OCI-LY3 (cell line): ENCODE data around the gene PCMTD2.

Source experiments
- H2AFZ ChIP-seq: fragments of 200-600, 300-600 bp; shearing (Covaris generic); 2 replicates; pipeline ENCODE4 v1.6.0; 2014; ENCODE audit warnings: antibody characterized with exemption, low read depth, low read length
- H3K27ac ChIP-seq: fragments of 200-600, 300-600 bp; sonication (generic); 2 replicates; pipeline ENCODE4 v1.5.1; 2014; ENCODE audit warnings: mild to moderate bottlenecking, low read length, moderate library complexity, mixed read lengths
- H3K27me3 ChIP-seq: fragments of 200-600, 300-600 bp; sonication (generic); 2 replicates; pipeline ENCODE4 v1.6.1; 2014; ENCODE audit warnings: low read depth, low read length, mixed read lengths
- H3K36me3 ChIP-seq: fragments of 200-600, 300-600 bp; sonication (generic); replicated peaks from 2 replicates; pipeline ENCODE3; 2014; ENCODE audit warnings: low read depth, low read length, mixed read lengths
- H3K4me1 ChIP-seq: fragments of 300-600, 200-600 bp; sonication (generic); 2 replicates; pipeline ENCODE4 v1.6.1; 2014; ENCODE audit warnings: low read length, mixed read lengths
- H3K4me2 ChIP-seq: fragments of 200-600, 300-600 bp; sonication (generic); 2 replicates; pipeline ENCODE4 v1.6.1; 2014; ENCODE audit warnings: low read length, mixed read lengths
- H3K4me3 ChIP-seq: fragments of 300-600, 200-600 bp; sonication (generic); 2 replicates; pipeline ENCODE4 v1.5.1; 2014; ENCODE audit warnings: antibody characterized with exemption, mild to moderate bottlenecking, low read length, moderate library complexity
- H3K79me2 ChIP-seq: fragments of 300-600, 200-600 bp; shearing (Covaris generic); 2 replicates; pipeline ENCODE4 v1.6.1; 2014; ENCODE audit warnings: mild to moderate bottlenecking, low read length, mixed read lengths
- H3K9ac ChIP-seq: fragments of 300-600, 200-600 bp; shearing (Covaris generic); 2 replicates; pipeline ENCODE4 v1.6.0; 2014; ENCODE audit warnings: mild to moderate bottlenecking, low read length, moderate library complexity
- H3K9me3 ChIP-seq: fragments of 200-600, 300-600 bp; shearing (Covaris generic); 2 replicates; pipeline ENCODE4 v1.6.1; 2014; ENCODE audit warnings: low read length, mixed read lengths; ENCODE audit not compliant: insufficient read depth
- H4K20me1 ChIP-seq: fragments of 200-600, 300-600 bp; sonication (generic); 2 replicates; pipeline ENCODE4 v1.6.1; 2016; ENCODE audit warnings: low read length, mixed read lengths; ENCODE audit not compliant: insufficient read depth
- EZH2phosphoT487 ChIP-seq: fragments of 200-600 bp; shearing (Covaris generic); IDR thresholded peaks from 2 replicates; pipeline ENCODE4 v1.6.1; 2018; ENCODE audit warnings: antibody characterized with exemption, mixed run types, low read depth
- TF ChIP-seq, protein P1 (sequence below): fragments of 200-600, 300-600 bp; sonication (generic); IDR thresholded peaks from 2 replicates; pipeline ENCODE4 v1.5.1; 2014; ENCODE audit warnings: antibody characterized with exemption, low read length, low read depth

Gene PCMTD2

DNA sequence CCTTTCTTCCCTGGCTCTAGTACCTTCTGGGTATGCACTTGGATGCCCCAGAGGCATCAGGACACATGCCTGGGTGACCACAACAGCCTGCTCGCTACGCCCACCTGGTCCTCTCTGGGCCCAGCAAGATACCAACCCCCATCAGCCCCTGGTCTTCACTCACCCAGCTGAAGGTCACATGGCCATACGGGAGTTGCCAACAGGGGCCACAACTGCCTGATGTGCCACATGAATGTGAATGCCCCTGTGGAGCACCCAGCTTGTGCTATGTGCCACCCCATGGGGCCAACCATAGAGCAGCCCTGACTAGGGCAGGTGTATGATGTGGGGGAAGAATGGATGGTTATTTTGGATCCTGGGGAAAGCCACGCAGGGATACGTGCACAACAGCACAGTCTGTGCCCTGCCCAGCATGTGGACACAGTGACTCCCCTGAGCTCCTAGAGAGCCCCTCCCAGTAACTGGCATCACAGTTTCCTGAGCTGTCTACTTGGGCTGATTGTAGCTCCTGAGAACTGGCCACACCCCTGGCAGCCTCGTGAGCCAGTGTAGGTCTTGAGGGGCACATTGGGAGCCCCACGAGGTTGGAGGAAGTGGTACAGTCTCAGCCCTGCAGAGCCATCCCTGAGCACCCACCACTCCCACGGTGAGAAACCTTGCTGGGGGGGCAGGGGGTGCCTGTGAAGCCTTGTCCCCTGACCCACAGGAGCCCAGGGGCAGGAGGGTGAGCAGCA lies 10.5 kb upstream of the PCMTD2 start:
- Histone ChIP-seq H3K79me2 (no peaks in the 10 kb centered on the region), H4K20me1 (no peaks in the 10 kb centered on the region), H2AFZ (no peak overlapping the region), H3K4me2 (no peak overlapping the region), H3K4me1 (peaks cover 18% of the 10 kb centered on the region), H3K9ac (no peak overlapping the region), H3K4me3 (no peak overlapping the region), H3K27ac (no peak overlapping the region), H3K36me3 (no peaks in the 10 kb centered on the region), H3K27me3 (peaks cover 26% of the 10 kb centered on the region), H3K9me3 (no peaks in the 10 kb centered on the region)
- TF ChIP-seq, protein P1, sequence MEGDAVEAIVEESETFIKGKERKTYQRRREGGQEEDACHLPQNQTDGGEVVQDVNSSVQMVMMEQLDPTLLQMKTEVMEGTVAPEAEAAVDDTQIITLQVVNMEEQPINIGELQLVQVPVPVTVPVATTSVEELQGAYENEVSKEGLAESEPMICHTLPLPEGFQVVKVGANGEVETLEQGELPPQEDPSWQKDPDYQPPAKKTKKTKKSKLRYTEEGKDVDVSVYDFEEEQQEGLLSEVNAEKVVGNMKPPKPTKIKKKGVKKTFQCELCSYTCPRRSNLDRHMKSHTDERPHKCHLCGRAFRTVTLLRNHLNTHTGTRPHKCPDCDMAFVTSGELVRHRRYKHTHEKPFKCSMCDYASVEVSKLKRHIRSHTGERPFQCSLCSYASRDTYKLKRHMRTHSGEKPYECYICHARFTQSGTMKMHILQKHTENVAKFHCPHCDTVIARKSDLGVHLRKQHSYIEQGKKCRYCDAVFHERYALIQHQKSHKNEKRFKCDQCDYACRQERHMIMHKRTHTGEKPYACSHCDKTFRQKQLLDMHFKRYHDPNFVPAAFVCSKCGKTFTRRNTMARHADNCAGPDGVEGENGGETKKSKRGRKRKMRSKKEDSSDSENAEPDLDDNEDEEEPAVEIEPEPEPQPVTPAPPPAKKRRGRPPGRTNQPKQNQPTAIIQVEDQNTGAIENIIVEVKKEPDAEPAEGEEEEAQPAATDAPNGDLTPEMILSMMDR, result no peak
- no peak for TF ChIP-seq EZH2phosphoT487

DNA sequence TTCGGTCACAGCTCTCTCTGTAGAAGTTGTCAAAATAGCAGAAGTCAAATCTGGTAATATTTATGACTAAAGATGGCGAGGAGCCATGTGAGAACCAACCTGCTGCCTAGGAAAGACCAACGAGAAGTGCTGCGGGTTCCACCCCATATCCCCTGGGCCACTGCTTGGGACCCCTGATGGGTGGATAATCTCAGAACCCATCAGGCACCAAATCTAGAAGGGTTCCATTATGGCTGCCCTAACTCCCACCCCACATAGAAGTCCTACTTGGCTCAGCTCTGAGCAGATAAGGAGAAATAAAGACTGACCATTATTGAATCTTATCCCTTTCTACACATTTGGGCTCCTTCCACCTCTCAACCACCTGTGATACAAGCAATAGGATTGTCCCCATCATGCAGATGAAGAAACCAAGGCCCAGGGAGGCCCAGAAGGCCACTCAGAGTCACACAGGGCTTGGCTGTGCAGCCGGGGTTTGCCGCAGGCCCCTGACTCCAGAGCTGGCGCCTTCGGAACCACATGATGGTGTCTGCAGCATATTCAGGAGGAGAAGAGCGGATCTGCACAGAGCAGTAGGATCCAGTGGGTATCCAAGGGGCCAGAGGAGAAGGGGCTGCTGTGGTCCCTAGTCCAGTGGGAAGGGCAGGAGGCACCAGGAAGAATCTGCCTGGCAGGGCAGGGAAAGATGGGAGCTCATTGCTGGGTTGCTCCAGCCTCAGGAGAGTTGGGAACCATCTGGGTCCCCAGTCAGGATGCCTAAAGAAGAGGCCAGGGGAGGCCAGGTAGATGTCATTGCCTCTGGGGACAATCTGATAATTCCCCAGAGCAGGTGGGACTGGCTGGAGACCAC lies 9.6 kb upstream of the PCMTD2 start:
- Histone ChIP-seq H4K20me1 (no peaks in the 10 kb centered on the region), H3K36me3 (no peaks in the 10 kb centered on the region), H3K79me2 (no peaks in the 10 kb centered on the region), H3K27ac (no peak overlapping the region), H3K9ac (no peak overlapping the region), H3K4me3 (no peak overlapping the region), H3K9me3 (no peaks in the 10 kb centered on the region), H3K27me3 (peaks cover 35% of the 10 kb centered on the region), H2AFZ (no peak overlapping the region), H3K4me1 (peaks cover 15% of the 10 kb centered on the region), H3K4me2 (no peak overlapping the region)
- no peak for TF ChIP-seq EZH2phosphoT487
- TF ChIP-seq, protein P1, result no peak

DNA sequence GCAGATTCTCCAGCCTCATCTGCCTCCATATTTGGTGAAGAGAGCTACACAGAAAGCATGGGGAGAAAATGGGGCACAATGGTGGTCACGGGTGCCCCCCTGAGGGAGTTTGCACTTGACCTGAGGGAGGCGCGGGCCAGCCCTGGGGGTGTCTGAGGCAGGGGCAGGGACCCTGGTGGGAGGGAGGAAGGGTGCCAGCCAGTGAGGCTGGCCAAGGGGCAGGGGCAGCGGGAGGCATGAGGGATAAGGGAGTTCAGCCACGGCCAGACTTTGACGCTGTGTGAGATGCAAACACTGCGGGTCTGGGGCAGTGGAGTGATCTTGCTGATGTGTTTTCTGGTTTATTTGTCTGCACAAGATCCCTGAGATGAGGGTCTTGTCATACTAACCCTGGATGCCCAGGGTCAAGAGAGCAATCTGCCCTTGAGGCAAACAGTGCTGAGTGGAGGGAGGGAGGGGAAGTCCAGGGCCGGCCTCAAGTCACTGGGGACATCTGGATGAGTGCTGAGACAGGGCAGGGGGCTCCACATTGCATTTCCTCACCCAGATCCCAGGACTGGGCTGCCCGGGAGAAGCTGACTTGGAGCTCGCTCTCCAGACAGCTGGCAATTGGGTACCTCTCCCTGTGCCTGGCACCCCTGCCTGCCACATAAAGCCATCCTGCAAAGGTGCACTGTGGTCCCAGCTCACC lies 8.8 kb upstream of the PCMTD2 start:
- Histone ChIP-seq H3K36me3 (no peaks in the 10 kb centered on the region), H3K9me3 (no peaks in the 10 kb centered on the region), H3K9ac (no peak overlapping the region), H3K79me2 (no peaks in the 10 kb centered on the region), H3K27ac (no peak overlapping the region), H4K20me1 (no peaks in the 10 kb centered on the region), H3K4me3 (no peak overlapping the region), H3K4me1 (peaks cover 12% of the 10 kb centered on the region), H2AFZ (no peak overlapping the region), H3K27me3 (peaks cover 38% of the 10 kb centered on the region), H3K4me2 (no peak overlapping the region)
- TF ChIP-seq EZH2phosphoT487, result no peak
- TF ChIP-seq, protein P1, result no peak

DNA sequence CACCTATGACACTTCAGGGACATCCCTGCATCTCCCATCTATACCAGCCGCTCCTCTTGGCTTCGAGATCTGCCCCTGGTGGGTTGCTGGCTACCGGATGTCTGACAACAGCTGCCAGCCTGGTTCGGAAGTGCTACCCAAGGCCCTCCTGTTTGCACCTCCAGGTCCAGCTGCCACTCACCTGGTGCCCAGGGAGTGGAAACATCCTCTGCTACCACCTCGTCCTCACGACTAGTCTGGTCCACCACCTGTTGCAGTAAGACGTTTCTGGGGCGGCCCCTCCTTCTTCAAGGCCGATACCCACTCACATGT lies 8.3 kb upstream of the PCMTD2 start:
- H3K4me1 ChIP-seq, result peaks cover 13% of the 10 kb centered on the region
- no peak overlapping the region for H3K4me3 ChIP-seq
- H3K9ac ChIP-seq, result no peak overlapping the region
- no peaks in the 10 kb centered on the region for H4K20me1 ChIP-seq
- no peaks in the 10 kb centered on the region for H3K36me3 ChIP-seq
- peak overlapping the region; percentile 65; the same call in 1 of the 2 replicates for H3K4me2 ChIP-seq
- no peak overlapping the region for H3K27ac ChIP-seq
- TF ChIP-seq EZH2phosphoT487, result no peak
- TF ChIP-seq, protein P1, result no peak
- H3K27me3 ChIP-seq, result peaks cover 38% of the 10 kb centered on the region
- H3K79me2 ChIP-seq, result no peaks in the 10 kb centered on the region
- no peaks in the 10 kb centered on the region for H3K9me3 ChIP-seq
- no peak overlapping the region for H2AFZ ChIP-seq
